H1 (cell line): ENCODE measurements around the gene OGFR.

Experiments
- CTBP2 ChIP-seq: IDR thresholded peaks from 2 replicates; pipeline ENCODE4 v1.7.0; 2011; ENCODE audit warnings: borderline replicate concordance, mild to moderate bottlenecking, moderate library complexity, mixed read lengths, low read length; ENCODE audit not compliant: insufficient read depth, insufficient read length
- CTCF ChIP-seq, 3 experiments: IDR thresholded peaks; 1 replicate in 2 of 3; 2 replicates in 1 of 3; pipeline versions ENCODE4 v1.5.1 to v1.6.1; 2011; ENCODE audit warnings: low read length in 3 of 3, mild to moderate bottlenecking in 3 of 3, inconsistent platforms in 2 of 3, low read depth in 1 of 3, moderate library complexity in 1 of 3; ENCODE audit not compliant: insufficient read depth in 1 of 3; ENCODE audit errors: control extremely low read depth in 1 of 3
- POLR2AphosphoS5 ChIP-seq: IDR thresholded peaks from 2 replicates; pipeline ENCODE4 v1.6.1; 2011; ENCODE audit warnings: low read depth, low read length

- no peak for TF ChIP-seq POLR2AphosphoS5
- TF ChIP-seq CTBP2, result no peak
- TF ChIP-seq CTCF (IDR thresholded peaks at IDR 0.05; ENCODE audit: control extremely low read depth in 1 of 3, insufficient read depth in 1 of 3, low read depth in 1 of 3, low read length in 3 of 3), result no peak
Observed at GRCh38 chr20:62762801-62763368, 41.8 kb upstream of the OGFR start.
